ENCODE data around the gene AP3B2. TPM values are rescaled to one million over a fixed set of nuclear protein-coding genes. Genes with fewer than 3 reads are reported as not detected.

The AP3B2 gene
- total and polyA plus RNA-seq, 2 of the 4 experiments (the other 2 are of a cell fraction) = 0.14 TPM; not detected in 1

DNA sequence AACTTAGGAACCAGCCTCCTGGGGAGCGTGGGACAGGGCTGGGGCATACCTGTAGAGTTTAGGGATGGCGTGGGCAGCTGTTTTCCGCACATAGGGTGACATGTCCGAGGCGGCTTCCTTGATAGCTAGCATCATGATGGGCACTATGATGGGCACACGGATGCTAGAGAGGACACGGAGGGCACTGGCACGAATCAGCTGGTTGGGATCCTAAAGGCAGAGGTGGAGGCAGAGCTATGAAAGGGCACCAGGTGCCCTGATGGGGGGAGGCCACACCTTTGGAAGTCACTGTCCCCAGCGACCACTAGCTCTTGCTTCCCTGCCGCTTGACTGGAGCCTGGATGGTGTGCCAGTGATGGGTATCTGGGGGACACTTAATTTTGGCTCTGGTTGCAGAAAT is 28.3 kb downstream of the AP3B2 start:
- H4K5ac ChIP-seq (ENCODE audit: low read depth, low read length) = no peak overlapping the region
- no peak overlapping the region for H3K27ac ChIP-seq (ENCODE audit: insufficient read depth, low read length)
- H4K8ac ChIP-seq (ENCODE audit: low read depth in 2 of 2, low read length in 2 of 2) = no peak overlapping the region
- no peaks in the 10 kb centered on the region for H3K36me3 ChIP-seq (ENCODE audit: control insufficient read depth, insufficient read depth, low read length)
- H2AK5ac ChIP-seq (ENCODE audit: low read depth, low read length) = no peak overlapping the region
- no peaks in the 10 kb centered on the region for H3K4me1 ChIP-seq (ENCODE audit: control insufficient read depth, insufficient read depth, low read length)
- H3K4me2 ChIP-seq (ENCODE audit: low read depth, low read length) = no peak overlapping the region
- intact Hi-C loops (cut with micrococcal nuclease) = loop anchor here (10.0 kb wide), 1 partner anchor 57 kb away; no protein-coding TSS in a partner anchor
- no peak overlapping the region for H2BK20ac ChIP-seq (ENCODE audit: low read depth, low read length)
- H4K20me1 ChIP-seq (ENCODE audit: insufficient read depth, low read length) = no peaks in the 10 kb centered on the region
- TF ChIP-seq CEBPB (IDR thresholded peaks at IDR 0.05; ENCODE audit: low read depth, low read length) (no peak), NFE2L2 (IDR thresholded peaks at IDR 0.05; ENCODE audit: low read depth, low read length) (no peak), MAZ (IDR thresholded peaks at IDR 0.05; ENCODE audit: borderline replicate concordance, low read depth, low read length) (no peak), POLR2A (IDR thresholded peaks at IDR 0.05; ENCODE audit: low read depth, low read length) (no peak), BHLHE40 (IDR thresholded peaks at IDR 0.05; ENCODE audit: low read depth, low read length) (no peak), RCOR1 (IDR thresholded peaks at IDR 0.05; ENCODE audit: insufficient replicate concordance, low read length) (no peak), SMC3 (IDR thresholded peaks at IDR 0.05; ENCODE audit: low read depth, low read length) (no peak), RAD21 (IDR thresholded peaks at IDR 0.05; ENCODE audit: low read length) (no peak), RFX5 (IDR thresholded peaks at IDR 0.05; ENCODE audit: low read depth, low read length) (no peak), CHD1 (IDR thresholded peaks at IDR 0.05; ENCODE audit: low read depth, low read length) (no peak), MAFK (IDR thresholded peaks at IDR 0.05; ENCODE audit: low read depth, low read length) (no peak), FOS (IDR thresholded peaks at IDR 0.05; ENCODE audit: low read depth, low read length) (no peak)
- TF ChIP-seq, protein P1, sequence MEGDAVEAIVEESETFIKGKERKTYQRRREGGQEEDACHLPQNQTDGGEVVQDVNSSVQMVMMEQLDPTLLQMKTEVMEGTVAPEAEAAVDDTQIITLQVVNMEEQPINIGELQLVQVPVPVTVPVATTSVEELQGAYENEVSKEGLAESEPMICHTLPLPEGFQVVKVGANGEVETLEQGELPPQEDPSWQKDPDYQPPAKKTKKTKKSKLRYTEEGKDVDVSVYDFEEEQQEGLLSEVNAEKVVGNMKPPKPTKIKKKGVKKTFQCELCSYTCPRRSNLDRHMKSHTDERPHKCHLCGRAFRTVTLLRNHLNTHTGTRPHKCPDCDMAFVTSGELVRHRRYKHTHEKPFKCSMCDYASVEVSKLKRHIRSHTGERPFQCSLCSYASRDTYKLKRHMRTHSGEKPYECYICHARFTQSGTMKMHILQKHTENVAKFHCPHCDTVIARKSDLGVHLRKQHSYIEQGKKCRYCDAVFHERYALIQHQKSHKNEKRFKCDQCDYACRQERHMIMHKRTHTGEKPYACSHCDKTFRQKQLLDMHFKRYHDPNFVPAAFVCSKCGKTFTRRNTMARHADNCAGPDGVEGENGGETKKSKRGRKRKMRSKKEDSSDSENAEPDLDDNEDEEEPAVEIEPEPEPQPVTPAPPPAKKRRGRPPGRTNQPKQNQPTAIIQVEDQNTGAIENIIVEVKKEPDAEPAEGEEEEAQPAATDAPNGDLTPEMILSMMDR (conservative IDR thresholded peaks at IDR 0.05; ENCODE audit: low read depth, low read length) = no peak
- TF ChIP-seq, protein P2, sequence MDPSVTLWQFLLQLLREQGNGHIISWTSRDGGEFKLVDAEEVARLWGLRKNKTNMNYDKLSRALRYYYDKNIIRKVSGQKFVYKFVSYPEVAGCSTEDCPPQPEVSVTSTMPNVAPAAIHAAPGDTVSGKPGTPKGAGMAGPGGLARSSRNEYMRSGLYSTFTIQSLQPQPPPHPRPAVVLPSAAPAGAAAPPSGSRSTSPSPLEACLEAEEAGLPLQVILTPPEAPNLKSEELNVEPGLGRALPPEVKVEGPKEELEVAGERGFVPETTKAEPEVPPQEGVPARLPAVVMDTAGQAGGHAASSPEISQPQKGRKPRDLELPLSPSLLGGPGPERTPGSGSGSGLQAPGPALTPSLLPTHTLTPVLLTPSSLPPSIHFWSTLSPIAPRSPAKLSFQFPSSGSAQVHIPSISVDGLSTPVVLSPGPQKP (IDR thresholded peaks at IDR 0.05; ENCODE audit: borderline replicate concordance, low read depth, low read length) = no peak
- H3K9me1 ChIP-seq (ENCODE audit: insufficient read depth, low read length) = no peaks in the 10 kb centered on the region
- H2BK15ac ChIP-seq (ENCODE audit: low read depth, low read length) = no peak overlapping the region
- H3K79me1 ChIP-seq (ENCODE audit: low read depth in 1 of 2, low read length in 2 of 2) = no peaks in the 10 kb centered on the region
- ChIA-PET CTCF (interaction anchor here (0.6 kb wide), 1 partner anchor 280 kb away, joined by 3 read pairs; no protein-coding TSS in a partner anchor), POLR2A (ENCODE audit: unreplicated experiment) (no interaction called here)
- no peak overlapping the region for H2BK120ac ChIP-seq (ENCODE audit: low read depth, low read length)
- ATAC-seq (ENCODE audit: low read depth) (no peak), DNase-seq (no peak)
- H4K91ac ChIP-seq (ENCODE audit: insufficient read depth, low read depth, low read length) = no peak overlapping the region
- no peak overlapping the region for H3K23ac ChIP-seq (ENCODE audit: low read depth, low read length)
- dilution Hi-C loops (cut with HindIII; ENCODE audit: low sequenced_read_pairs, unreplicated experiment) = no loop called here
- peak overlapping the region; percentile 3 for H2AFZ ChIP-seq (replicated peaks; ENCODE audit: low read length, poor library complexity)
- H3K56ac ChIP-seq (ENCODE audit: extremely low read depth, insufficient read depth, low read length) = no peak overlapping the region
- H3K14ac ChIP-seq (replicated peaks; ENCODE audit: low read depth, low read length) = no peak overlapping the region
- H2BK5ac ChIP-seq (ENCODE audit: low read depth, low read length, poor library complexity, severe bottlenecking) = no peak overlapping the region
- 60% methylated on average over 5 of the region's 10 CpGs; no CpG with 5 or more reads in 1 of the 2 experiments for WGBS, 2 experiments (ENCODE audit: extremely low coverage in 2 of 2, insufficient read length in 1 of 2)
- no peak overlapping the region for H3K4me3 ChIP-seq (ENCODE audit: insufficient read depth, low read depth, low read length)
- no peaks in the 10 kb centered on the region; the same call in 1 of the 2 replicates for H3K9me3 ChIP-seq (ENCODE audit: control insufficient read depth, insufficient read depth, low read length)
- in situ Hi-C loops (cut with MboI; ENCODE audit: low sequenced_read_pairs) = no loop called here
- no TSS peak for BruUV-seq (replicated peaks)
- no peak overlapping the region for H3K4ac ChIP-seq (ENCODE audit: low read depth, low read length)
- no peak overlapping the region for H3K18ac ChIP-seq (ENCODE audit: low read depth, low read length)
- no peak overlapping the region for H3K9ac ChIP-seq (ENCODE audit: low read depth, low read length)
- H2AK9ac ChIP-seq (replicated peaks; ENCODE audit: low read depth, low read length, poor library complexity) = no peak overlapping the region
- H3K27me3 ChIP-seq (ENCODE audit: control insufficient read depth, insufficient read depth, low read length) = peaks cover 30% of the 10 kb centered on the region

Measured in IMR-90 (cell line).